ENCODE results near the gene R3HDM2.
A peak's percentile ranks its signal among the peaks of the same experiment; 100 is the strongest.

Gene R3HDM2

GRCh38 chr12:57242691-57243454 is 188.0 kb downstream of the R3HDM2 start:
- DNase-seq = peak in 32 of 56 donors; percentile 5 to 64 (median 28)

GRCh38 chr12:57242329-57242690 is 188.5 kb downstream of the R3HDM2 start:
- DNase-seq = peak in 13 of 56 donors; percentile 16 to 50 (median 33)

- DNase-seq = peak in 8 of 56 donors; percentile 14 to 45 (median 30)
Observed at GRCh38 chr12:57241402-57242310, 189.2 kb downstream of the R3HDM2 start.

GRCh38 chr12:57240926-57241401 is 189.9 kb downstream of the R3HDM2 start:
- DNase-seq = peak in 2 of 56 donors; percentile 17 to 52

GRCh38 chr12:57240066-57240921 is 190.5 kb downstream of the R3HDM2 start:
- peak in 47 of 56 donors; percentile 10 to 83 (median 54) for DNase-seq

DNA sequence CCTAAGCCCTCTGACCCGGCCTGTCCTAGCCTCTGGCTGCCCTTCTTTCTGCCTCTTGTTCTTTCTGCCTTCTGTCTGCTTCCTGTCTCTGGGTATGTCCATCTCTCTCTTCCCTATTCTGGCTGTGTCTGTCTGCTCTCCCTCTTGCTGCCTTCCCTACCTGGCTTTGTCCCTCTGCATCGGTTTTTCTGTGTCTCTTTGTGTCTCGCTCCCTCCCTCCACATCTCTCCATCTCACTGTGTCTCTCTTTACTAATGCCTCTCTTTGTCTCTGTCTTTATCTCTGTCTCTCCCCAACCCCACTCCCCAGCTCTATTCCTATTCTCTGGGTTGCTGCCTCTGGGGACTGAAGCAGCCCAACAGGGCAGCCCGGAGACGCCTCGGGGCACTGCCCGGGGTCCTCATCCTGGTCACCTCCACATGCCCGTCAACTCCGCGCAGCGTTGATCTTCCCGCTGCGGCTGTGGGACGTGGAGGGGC is 191.2 kb downstream of the R3HDM2 start:
- DNase-seq = peak in 3 of 56 donors; percentile 45 to 55 (median 51)

GRCh38 chr12:57238854-57239554 is 191.8 kb downstream of the R3HDM2 start:
- peak in 53 of 56 donors; percentile 22 to 88 (median 71) for DNase-seq

GRCh38 chr12:57237932-57238853 is 192.7 kb downstream of the R3HDM2 start:
- DNase-seq = peak in 1 of 56 donors; percentile 31

DNA sequence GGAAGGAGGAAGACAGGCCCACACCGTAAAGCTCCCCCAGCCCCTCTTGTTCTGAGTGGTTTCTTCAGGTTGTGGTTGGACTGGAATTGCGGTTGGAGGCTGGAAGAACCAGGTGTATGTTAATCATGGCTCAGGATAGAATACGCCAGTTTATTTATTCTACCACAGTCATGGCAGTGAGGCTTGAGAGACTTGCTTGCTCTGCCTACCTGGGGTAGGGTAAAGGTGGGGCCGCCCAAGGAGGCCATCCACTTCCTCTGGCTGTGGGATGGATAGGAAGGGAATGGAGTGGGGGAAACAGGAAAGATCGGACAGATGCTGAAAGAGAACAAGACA is 193.3 kb downstream of the R3HDM2 start:
- no peak for DNase-seq

DNA sequence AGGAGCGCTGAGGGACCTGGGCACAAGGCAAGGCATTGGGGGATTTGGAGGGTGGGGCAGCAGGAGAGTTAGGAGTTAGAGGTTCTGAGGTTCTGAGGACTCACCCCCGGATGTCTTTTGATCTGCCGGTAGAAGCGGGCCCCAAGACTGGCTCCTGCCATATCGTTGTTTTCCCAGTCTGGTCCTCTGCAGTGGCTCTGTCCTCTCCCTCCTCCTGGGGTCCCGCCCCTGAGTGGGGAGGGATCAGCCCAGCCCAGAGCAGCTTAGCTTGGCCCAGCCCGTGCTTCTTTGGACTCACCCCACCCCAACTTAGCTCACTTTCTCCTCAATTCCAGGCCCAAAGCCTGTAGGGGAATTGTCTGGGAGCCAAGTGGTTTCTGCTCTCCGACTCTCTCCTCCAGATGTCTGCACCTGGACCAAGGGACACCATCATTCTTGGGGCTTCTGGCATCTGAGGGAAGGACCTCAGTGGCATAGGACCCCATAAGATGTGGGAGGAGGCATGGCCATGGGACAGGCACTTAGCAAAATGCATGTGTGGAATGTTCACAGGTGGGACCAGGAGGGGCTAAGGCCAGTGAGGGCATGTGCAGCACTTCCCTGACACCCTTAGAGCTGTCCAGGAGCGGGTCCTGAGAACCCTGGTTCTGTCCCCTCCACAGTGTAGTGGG is 193.8 kb downstream of the R3HDM2 start:
- DNase-seq = no peak

GRCh38 chr12:57236201-57236924 is 194.5 kb downstream of the R3HDM2 start:
- no peak for DNase-seq

GRCh38 chr12:57235728-57236131 is 195.1 kb downstream of the R3HDM2 start:
- DNase-seq = no peak

DNA sequence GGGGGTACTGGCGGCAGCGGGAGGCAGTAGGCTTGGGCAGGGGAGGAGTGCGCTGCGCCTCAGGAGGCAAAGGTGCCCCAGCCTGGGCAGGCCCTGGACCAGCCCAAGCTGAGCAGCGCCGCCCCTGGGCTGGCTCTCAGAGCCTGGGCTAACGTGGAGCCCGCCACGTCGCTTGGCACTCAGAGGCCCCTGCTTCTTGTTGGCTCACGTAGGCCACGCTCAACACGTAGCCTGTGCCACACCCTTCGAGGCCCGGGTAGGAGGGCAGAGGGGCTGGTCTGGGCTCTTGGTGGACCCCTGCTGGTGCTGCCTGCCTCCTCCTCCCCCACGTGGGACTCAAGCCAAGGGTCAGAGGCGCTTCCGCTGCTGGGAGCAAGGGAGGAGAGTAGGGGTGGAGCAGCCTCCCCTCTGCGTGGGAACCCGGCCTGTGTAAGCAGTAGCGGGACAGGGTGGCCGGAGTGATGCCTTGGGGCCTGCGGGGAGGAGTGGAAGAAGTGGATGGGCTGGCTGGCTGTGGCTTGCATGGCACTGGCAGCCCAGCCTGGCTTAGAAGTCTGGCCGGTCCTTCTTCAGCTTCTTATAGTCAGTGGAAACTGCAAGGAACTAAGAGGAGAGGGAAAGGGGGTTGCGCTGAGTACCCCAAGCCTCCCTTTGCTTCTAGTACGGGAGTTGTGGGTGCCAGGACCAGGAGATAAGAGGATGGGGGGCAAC is 195.7 kb downstream of the R3HDM2 start:
- peak in 1 of 56 donors; percentile 17 for DNase-seq

GRCh38 chr12:57234571-57235016 is 196.2 kb downstream of the R3HDM2 start:
- no peak for DNase-seq

- no peak for DNase-seq
Observed at GRCh38 chr12:57234233-57234570, 196.6 kb downstream of the R3HDM2 start.

DNA sequence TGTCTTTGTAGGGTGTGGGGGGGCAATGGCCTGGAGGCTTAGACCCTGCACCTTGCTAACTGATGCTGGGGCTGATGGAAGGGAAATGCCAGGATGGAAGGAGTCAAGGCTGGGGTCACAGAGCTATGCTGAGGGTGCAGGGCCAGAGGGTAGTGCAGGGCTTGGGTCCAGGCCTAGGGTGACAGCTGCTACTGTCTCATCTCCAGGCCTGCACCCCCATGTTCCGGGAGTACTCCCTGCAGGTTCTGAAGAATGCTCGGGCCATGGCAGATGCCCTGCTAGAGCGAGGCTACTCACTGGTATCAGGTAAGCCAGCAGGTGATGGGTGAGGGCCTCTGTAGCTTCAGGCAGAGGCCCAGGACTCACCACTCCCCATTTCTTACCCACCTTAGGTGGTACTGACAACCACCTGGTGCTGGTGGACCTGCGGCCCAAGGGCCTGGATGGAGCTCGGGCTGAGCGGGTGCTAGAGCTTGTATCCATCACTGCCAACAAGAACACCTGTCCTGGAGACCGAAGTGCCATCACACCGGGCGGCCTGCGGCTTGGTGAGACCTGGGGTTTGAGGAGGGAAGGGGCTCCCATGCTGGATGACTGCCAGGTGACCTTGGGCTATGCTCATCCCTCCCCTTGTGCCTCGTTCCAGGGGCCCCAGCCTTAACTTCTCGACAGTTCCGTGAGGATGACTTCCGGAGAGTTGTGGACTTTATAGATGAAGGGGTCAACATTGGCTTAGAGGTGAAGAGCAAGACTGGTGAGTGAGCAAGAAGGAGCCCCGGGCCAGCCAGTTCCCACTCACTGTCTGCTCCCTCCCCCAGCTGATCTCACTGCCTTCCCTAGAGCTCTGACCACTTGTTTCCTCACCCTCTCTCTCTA is 197.2 kb downstream of the R3HDM2 start:
- no peak for DNase-seq
